WTC11 (cell line): Measurements from ENCODE around the gene SPEM3. TPM values are rescaled to one million over a fixed set of nuclear protein-coding genes. Genes with fewer than 3 reads are reported as not detected.

Experiments used
- ATAC-seq: fragments of 200-7000 bp; cut with Tn5 transposase; 2 replicates; pipeline ENCODE4 v1.10.0; 2021; ENCODE audit warnings: mild to moderate bottlenecking, moderate library complexity
- Bru-seq: library from RNA; stranded (reverse); fragments of 400-500 nt; gene quantifications from one replicate; lab custom pipeline; 2021; lab: Mats Ljungman, UMichigan
- CTCF ChIA-PET: fragments of 300-600 bp; sonication (Branson Sonifier 250); formaldehyde crosslinking; loops from one replicate; lab custom pipeline; 2021; ENCODE audit warnings: antibody characterized with exemption; lab: Charles Lee
- POLR2A ChIA-PET: fragments of 350-600 bp; sonication (Branson Sonifier 250); formaldehyde crosslinking; loops from one replicate; lab custom pipeline; 2021; ENCODE audit warnings: antibody characterized with exemption; lab: Charles Lee
- DNase-seq: peaks from one replicate; pipeline ENCODE4 v3.0.0; 2021; ENCODE audit warnings: low spot score
- H3K27ac Mint-ChIP-seq: 2 replicates; pipeline ENCODE4 v1.8.0; 2021; ENCODE audit warnings: mixed read lengths
- H3K27me3 Mint-ChIP-seq: 2 replicates; pipeline ENCODE4 v1.8.0; 2021; ENCODE audit warnings: low read depth, mild to moderate bottlenecking, moderate library complexity, mixed read lengths
- H3K36me3 Mint-ChIP-seq: 2 replicates; pipeline ENCODE4 v1.8.0; 2021; ENCODE audit warnings: mixed read lengths
- H3K4me1 Mint-ChIP-seq: 2 replicates; pipeline ENCODE4 v1.8.0; 2022; ENCODE audit warnings: mixed read lengths
- H3K4me3 Mint-ChIP-seq: 2 replicates; pipeline ENCODE4 v1.8.0; 2021; ENCODE audit warnings: mild to moderate bottlenecking, moderate library complexity, mixed read lengths
- H3K9me3 Mint-ChIP-seq: 2 replicates; pipeline ENCODE4 v1.8.0; 2021; ENCODE audit warnings: mixed read lengths
- ELF4 ChIP-seq: sonication (generic); formaldehyde crosslinking; IDR thresholded peaks from 2 replicates; pipeline ENCODE4 v1.8.1; 2022; ENCODE audit warnings: low read depth, mild to moderate bottlenecking, moderate library complexity, missing genetic modification reagents
- FOXP1 ChIP-seq: sonication (generic); formaldehyde crosslinking; IDR thresholded peaks from 2 replicates; pipeline ENCODE4 v1.8.0; 2022; ENCODE audit warnings: missing genetic modification reagents, mild to moderate bottlenecking, moderate library complexity, borderline replicate concordance
- GTF2I ChIP-seq: fragments of 250-450 bp; sonication (Bioruptor Pico); conservative IDR thresholded peaks from 2 replicates; pipeline ENCODE4 v1.4.0; 2021; ENCODE audit warnings: mild to moderate bottlenecking
- IRF2 ChIP-seq: sonication (generic); formaldehyde crosslinking; IDR thresholded peaks from 2 replicates; pipeline ENCODE4 v1.8.0; 2022; ENCODE audit warnings: low read depth, missing genetic modification reagents, borderline replicate concordance
- NR1H2 ChIP-seq: sonication (generic); formaldehyde crosslinking; IDR thresholded peaks from 2 replicates; pipeline ENCODE4 v1.9.0; 2021; ENCODE audit warnings: mild to moderate bottlenecking, moderate library complexity, missing genetic modification reagents
- NR3C1 ChIP-seq: sonication (generic); formaldehyde crosslinking; conservative IDR thresholded peaks from 2 replicates; pipeline ENCODE4 v1.8.1; 2023; ENCODE audit warnings: low read depth, mild to moderate bottlenecking, missing genetic modification reagents
- OVOL2 ChIP-seq: fragments of 250-450 bp; sonication (Bioruptor Pico); IDR thresholded peaks from 2 replicates; pipeline ENCODE4 v1.9.0; 2021; ENCODE audit warnings: mild to moderate bottlenecking, borderline replicate concordance
- PRRX2 ChIP-seq: fragments of 250-450 bp; sonication (Bioruptor Pico); IDR thresholded peaks from 2 replicates; pipeline ENCODE4 v1.8.0; 2021; ENCODE audit warnings: mild to moderate bottlenecking
- RORB ChIP-seq: fragments of 250-450 bp; sonication (Bioruptor Pico); IDR thresholded peaks from 2 replicates; pipeline ENCODE4 v1.9.0; 2021; ENCODE audit warnings: mild to moderate bottlenecking
- TCF7 ChIP-seq: sonication (generic); formaldehyde crosslinking; IDR thresholded peaks from 2 replicates; pipeline ENCODE4 v1.8.0; 2022; ENCODE audit warnings: mild to moderate bottlenecking, low read depth, missing genetic modification reagents, moderate library complexity
- TEAD4 ChIP-seq: sonication (generic); formaldehyde crosslinking; IDR thresholded peaks from 2 replicates; pipeline ENCODE4 v1.8.0; 2022; ENCODE audit warnings: mild to moderate bottlenecking, missing genetic modification reagents
- long read RNA-seq, 3 experiments: library from RNA in 1 of 3; library from capped mRNA in 1 of 3; library from polyadenylated mRNA in 1 of 3; unstranded in 2 of 3; stranded (forward) in 1 of 3; transcript quantifications; one replicate each; pipeline ENCODE4 v2.0.0, GENCODE V29; 2021
- total RNA-seq: library from RNA; stranded (reverse); gene quantifications from 3 replicates; pipeline ENCODE4 v1.2.3, GENCODE V29; 2021
- TF ChIP-seq, protein P1 (sequence below): sonication (generic); formaldehyde crosslinking; IDR thresholded peaks from 2 replicates; pipeline ENCODE4 v1.8.0; 2022; ENCODE audit warnings: mild to moderate bottlenecking, missing genetic modification reagents
- TF ChIP-seq, protein P2 (sequence below): fragments of 250-450 bp; sonication (Bioruptor Pico); IDR thresholded peaks from 2 replicates; pipeline ENCODE4 v2.1.2; 2022; ENCODE audit warnings: mild to moderate bottlenecking, moderate library complexity
- TF ChIP-seq, protein P3 (sequence below): fragments of 200-600 bp; IDR thresholded peaks from 2 replicates; pipeline ENCODE4 v1.8.0; 2022; ENCODE audit warnings: antibody characterized with exemption
- TF ChIP-seq, protein P4 (sequence below): sonication (generic); formaldehyde crosslinking; IDR thresholded peaks from 2 replicates; pipeline ENCODE4 v1.8.1; 2023; ENCODE audit warnings: mild to moderate bottlenecking, missing genetic modification reagents
- TF ChIP-seq, protein P5 (sequence below): sonication (generic); formaldehyde crosslinking; IDR thresholded peaks from 2 replicates; pipeline ENCODE4 v1.8.1; 2022; ENCODE audit warnings: mild to moderate bottlenecking, moderate library complexity, missing genetic modification reagents
- TF ChIP-seq, protein P6 (sequence below): sonication (generic); formaldehyde crosslinking; IDR thresholded peaks from 2 replicates; pipeline ENCODE4 v1.8.0; 2022; ENCODE audit warnings: mild to moderate bottlenecking, missing genetic modification reagents
- TF ChIP-seq, protein P7 (sequence below): sonication (generic); formaldehyde crosslinking; IDR thresholded peaks from 2 replicates; pipeline ENCODE4 v1.8.1; 2023; ENCODE audit warnings: mild to moderate bottlenecking, missing genetic modification reagents, moderate library complexity
- TF ChIP-seq, protein P8 (sequence below): fragments of 250-450 bp; sonication (Bioruptor Pico); IDR thresholded peaks from 2 replicates; pipeline ENCODE4 v1.9.0; 2021; ENCODE audit warnings: mild to moderate bottlenecking

SPEM3 gene
- total RNA-seq (not detected in 3 replicates), Bru-seq, nascent RNA (not detected)
- long read RNA-seq, experiment 1 = 0 reads
- long read RNA-seq, experiment 2 = 0 reads
- long read RNA-seq, experiment 3 = 0 reads

DNA sequence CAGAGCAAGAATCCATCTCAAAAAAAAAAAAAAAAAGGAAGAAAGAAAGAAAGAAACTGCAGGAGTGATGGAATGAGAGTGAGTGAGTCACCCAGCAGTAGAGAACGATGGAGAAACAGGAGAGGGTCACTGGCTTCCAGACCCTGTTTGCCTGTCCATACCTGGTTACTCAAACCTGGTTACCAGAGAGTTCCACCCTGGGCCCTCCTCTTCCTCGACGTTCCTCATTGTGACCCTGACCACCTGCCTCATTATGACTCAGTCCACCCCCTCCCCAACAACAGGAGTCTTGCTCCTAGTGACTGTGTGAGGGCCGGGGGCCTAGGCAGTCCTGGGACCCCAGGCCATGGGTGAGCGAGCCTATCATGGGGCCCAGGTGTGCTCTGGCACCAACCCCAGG, at the start of gene SPEM3:
TSS of gene SPEM3 (plus strand) at position 301 of the 400 bp plus-strand sequence. CDS start at position 347, 46 bp downstream.
- DNase-seq = no peak
- Mint-ChIP-seq H3K27ac (no peak within 1 kb of the TSS), H3K9me3 (no peaks in the 10 kb centered on the region), H3K27me3 (no peaks in the 10 kb centered on the region; the same call in 1 of the 2 replicates), H3K4me3 (no peak within 1 kb of the TSS), H3K36me3 (no peaks in the 10 kb centered on the region), H3K4me1 (no peaks in the 10 kb centered on the region)
- no peak for ATAC-seq
- ChIA-PET CTCF (no interaction called here), POLR2A (interaction anchor here (0.7 kb wide), 1 partner anchor 157 kb away, joined by 4 read pairs; no protein-coding TSS in a partner anchor)
- TF ChIP-seq, protein P1, sequence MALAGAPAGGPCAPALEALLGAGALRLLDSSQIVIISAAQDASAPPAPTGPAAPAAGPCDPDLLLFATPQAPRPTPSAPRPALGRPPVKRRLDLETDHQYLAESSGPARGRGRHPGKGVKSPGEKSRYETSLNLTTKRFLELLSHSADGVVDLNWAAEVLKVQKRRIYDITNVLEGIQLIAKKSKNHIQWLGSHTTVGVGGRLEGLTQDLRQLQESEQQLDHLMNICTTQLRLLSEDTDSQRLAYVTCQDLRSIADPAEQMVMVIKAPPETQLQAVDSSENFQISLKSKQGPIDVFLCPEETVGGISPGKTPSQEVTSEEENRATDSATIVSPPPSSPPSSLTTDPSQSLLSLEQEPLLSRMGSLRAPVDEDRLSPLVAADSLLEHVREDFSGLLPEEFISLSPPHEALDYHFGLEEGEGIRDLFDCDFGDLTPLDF (CRISPR knock-in tag) = no peak
- TF ChIP-seq PRRX2 (CRISPR knock-in tag) = no peak
- TF ChIP-seq, protein P2, sequence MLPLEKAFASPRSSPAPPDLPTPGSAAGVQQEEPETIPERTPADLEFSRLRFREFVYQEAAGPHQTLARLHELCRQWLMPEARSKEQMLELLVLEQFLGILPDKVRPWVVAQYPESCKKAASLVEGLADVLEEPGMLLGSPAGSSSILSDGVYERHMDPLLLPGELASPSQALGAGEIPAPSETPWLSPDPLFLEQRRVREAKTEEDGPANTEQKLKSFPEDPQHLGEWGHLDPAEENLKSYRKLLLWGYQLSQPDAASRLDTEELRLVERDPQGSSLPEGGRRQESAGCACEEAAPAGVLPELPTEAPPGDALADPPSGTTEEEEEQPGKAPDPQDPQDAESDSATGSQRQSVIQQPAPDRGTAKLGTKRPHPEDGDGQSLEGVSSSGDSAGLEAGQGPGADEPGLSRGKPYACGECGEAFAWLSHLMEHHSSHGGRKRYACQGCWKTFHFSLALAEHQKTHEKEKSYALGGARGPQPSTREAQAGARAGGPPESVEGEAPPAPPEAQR (CRISPR knock-in tag) = no peak
- TF ChIP-seq, protein P3, sequence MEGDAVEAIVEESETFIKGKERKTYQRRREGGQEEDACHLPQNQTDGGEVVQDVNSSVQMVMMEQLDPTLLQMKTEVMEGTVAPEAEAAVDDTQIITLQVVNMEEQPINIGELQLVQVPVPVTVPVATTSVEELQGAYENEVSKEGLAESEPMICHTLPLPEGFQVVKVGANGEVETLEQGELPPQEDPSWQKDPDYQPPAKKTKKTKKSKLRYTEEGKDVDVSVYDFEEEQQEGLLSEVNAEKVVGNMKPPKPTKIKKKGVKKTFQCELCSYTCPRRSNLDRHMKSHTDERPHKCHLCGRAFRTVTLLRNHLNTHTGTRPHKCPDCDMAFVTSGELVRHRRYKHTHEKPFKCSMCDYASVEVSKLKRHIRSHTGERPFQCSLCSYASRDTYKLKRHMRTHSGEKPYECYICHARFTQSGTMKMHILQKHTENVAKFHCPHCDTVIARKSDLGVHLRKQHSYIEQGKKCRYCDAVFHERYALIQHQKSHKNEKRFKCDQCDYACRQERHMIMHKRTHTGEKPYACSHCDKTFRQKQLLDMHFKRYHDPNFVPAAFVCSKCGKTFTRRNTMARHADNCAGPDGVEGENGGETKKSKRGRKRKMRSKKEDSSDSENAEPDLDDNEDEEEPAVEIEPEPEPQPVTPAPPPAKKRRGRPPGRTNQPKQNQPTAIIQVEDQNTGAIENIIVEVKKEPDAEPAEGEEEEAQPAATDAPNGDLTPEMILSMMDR = no peak
- TF ChIP-seq IRF2 (CRISPR knock-in tag) = no peak
- TF ChIP-seq, protein P4, sequence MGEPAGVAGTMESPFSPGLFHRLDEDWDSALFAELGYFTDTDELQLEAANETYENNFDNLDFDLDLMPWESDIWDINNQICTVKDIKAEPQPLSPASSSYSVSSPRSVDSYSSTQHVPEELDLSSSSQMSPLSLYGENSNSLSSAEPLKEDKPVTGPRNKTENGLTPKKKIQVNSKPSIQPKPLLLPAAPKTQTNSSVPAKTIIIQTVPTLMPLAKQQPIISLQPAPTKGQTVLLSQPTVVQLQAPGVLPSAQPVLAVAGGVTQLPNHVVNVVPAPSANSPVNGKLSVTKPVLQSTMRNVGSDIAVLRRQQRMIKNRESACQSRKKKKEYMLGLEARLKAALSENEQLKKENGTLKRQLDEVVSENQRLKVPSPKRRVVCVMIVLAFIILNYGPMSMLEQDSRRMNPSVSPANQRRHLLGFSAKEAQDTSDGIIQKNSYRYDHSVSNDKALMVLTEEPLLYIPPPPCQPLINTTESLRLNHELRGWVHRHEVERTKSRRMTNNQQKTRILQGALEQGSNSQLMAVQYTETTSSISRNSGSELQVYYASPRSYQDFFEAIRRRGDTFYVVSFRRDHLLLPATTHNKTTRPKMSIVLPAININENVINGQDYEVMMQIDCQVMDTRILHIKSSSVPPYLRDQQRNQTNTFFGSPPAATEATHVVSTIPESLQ (CRISPR knock-in tag) = no peak
- TF ChIP-seq, protein P5, sequence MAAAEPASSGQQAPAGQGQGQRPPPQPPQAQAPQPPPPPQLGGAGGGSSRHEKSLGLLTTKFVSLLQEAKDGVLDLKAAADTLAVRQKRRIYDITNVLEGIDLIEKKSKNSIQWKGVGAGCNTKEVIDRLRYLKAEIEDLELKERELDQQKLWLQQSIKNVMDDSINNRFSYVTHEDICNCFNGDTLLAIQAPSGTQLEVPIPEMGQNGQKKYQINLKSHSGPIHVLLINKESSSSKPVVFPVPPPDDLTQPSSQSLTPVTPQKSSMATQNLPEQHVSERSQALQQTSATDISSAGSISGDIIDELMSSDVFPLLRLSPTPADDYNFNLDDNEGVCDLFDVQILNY (CRISPR knock-in tag) = no peak
- no peak for TF ChIP-seq FOXP1 (CRISPR knock-in tag)
- no peak for TF ChIP-seq TCF7 (CRISPR knock-in tag)
- TF ChIP-seq RORB = no peak
- TF ChIP-seq OVOL2 (CRISPR knock-in tag) = no peak
- TF ChIP-seq TEAD4 = no peak
- no peak for TF ChIP-seq ELF4 (CRISPR knock-in tag)
- TF ChIP-seq, protein P6, sequence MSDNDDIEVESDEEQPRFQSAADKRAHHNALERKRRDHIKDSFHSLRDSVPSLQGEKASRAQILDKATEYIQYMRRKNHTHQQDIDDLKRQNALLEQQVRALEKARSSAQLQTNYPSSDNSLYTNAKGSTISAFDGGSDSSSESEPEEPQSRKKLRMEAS = no peak

DNA sequence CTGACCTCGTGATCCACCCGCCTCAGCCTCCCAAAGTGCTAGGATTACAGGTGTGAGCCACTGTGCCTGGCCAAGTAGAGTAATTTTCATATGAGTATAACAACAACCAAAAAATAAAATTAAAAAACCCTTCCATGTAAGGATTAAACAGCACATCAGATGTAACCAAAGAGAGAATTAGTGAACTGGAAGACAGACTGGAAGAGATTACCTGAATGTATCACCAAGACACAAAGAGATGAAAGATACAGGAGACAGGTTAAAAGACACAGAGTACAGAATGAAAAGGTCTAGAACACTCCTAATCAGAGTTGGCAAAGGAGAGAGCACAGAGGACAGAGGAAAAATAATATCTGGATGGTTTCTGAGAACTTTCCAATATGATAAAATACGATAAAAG, 49.5 kb upstream of the SPEM3 start:
- Mint-ChIP-seq H3K27ac (no peak overlapping the region), H3K4me1 (peaks cover 22% of the 10 kb centered on the region), H3K27me3 (peaks cover 49% of the 10 kb centered on the region), H3K4me3 (no peak overlapping the region), H3K9me3 (peaks cover 8% of the 10 kb centered on the region), H3K36me3 (no peaks in the 10 kb centered on the region; the same call in 1 of the 2 replicates)
- no peak for DNase-seq
- ATAC-seq = no peak
- ChIA-PET CTCF (no interaction called here), POLR2A (no interaction called here)
- no peak for TF ChIP-seq TCF7 (CRISPR knock-in tag)
- no peak for TF ChIP-seq GTF2I (CRISPR knock-in tag)
- TF ChIP-seq, protein P7, sequence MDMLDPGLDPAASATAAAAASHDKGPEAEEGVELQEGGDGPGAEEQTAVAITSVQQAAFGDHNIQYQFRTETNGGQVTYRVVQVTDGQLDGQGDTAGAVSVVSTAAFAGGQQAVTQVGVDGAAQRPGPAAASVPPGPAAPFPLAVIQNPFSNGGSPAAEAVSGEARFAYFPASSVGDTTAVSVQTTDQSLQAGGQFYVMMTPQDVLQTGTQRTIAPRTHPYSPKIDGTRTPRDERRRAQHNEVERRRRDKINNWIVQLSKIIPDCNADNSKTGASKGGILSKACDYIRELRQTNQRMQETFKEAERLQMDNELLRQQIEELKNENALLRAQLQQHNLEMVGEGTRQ (CRISPR knock-in tag) = no peak
- no peak for TF ChIP-seq NR1H2 (CRISPR knock-in tag)
- TF ChIP-seq NR3C1 (CRISPR knock-in tag) = no peak
- TF ChIP-seq, protein P8, sequence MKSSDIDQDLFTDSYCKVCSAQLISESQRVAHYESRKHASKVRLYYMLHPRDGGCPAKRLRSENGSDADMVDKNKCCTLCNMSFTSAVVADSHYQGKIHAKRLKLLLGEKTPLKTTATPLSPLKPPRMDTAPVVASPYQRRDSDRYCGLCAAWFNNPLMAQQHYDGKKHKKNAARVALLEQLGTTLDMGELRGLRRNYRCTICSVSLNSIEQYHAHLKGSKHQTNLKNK (CRISPR knock-in tag) = no peak
